NAMALWA (cell line): Measurements from ENCODE around the gene ZNF618.

Experiments
- DNase-seq: peaks from one replicate; pipeline ENCODE4 v3.0.0-alpha.2; 2015; ENCODE audit warnings: low spot score

ZNF618 gene

GRCh38 chr9:113912816-113913215 is 36.7 kb downstream of the ZNF618 start:
- no peak for DNase-seq

- no peak for DNase-seq
Measured at GRCh38 chr9:113913426-113914195, 37.5 kb downstream of the ZNF618 start.

- DNase-seq = no peak
Measured at GRCh38 chr9:113914517-113914916, 38.4 kb downstream of the ZNF618 start.

GRCh38 chr9:113915817-113916434 is 39.8 kb downstream of the ZNF618 start:
- no peak for DNase-seq

GRCh38 chr9:113916931-113917330 is 40.8 kb downstream of the ZNF618 start:
- DNase-seq = no peak

- no peak for DNase-seq
Measured at GRCh38 chr9:113918697-113919350, 42.7 kb downstream of the ZNF618 start.

- no peak for DNase-seq
Measured at GRCh38 chr9:113919382-113919781, 43.3 kb downstream of the ZNF618 start.

GRCh38 chr9:113919871-113920270 is 43.8 kb downstream of the ZNF618 start:
- no peak for DNase-seq

- no peak for DNase-seq
Measured at GRCh38 chr9:113920872-113921271, 44.8 kb downstream of the ZNF618 start.

- DNase-seq = no peak
Measured at GRCh38 chr9:113921396-113921925, 45.4 kb downstream of the ZNF618 start.

GRCh38 chr9:113922160-113922559 is 46.1 kb downstream of the ZNF618 start:
- no peak for DNase-seq

- no peak for DNase-seq
Measured at GRCh38 chr9:113926211-113926610, 50.1 kb downstream of the ZNF618 start.

- no peak for DNase-seq
Measured at GRCh38 chr9:113927277-113927676, 51.2 kb downstream of the ZNF618 start.

GRCh38 chr9:113928269-113928668 is 52.2 kb downstream of the ZNF618 start:
- no peak for DNase-seq

GRCh38 chr9:113929634-113930389 is 53.7 kb downstream of the ZNF618 start:
- DNase-seq = no peak

- no peak for DNase-seq
Measured at GRCh38 chr9:113930390-113930783, 54.3 kb downstream of the ZNF618 start.

- no peak for DNase-seq
Measured at GRCh38 chr9:113931140-113931539, 55.0 kb downstream of the ZNF618 start.

- DNase-seq = no peak
Measured at GRCh38 chr9:113931777-113932176, 55.7 kb downstream of the ZNF618 start.

GRCh38 chr9:113932906-113933584 is 56.9 kb downstream of the ZNF618 start:
- DNase-seq = no peak

GRCh38 chr9:113933671-113934070 is 57.6 kb downstream of the ZNF618 start:
- no peak for DNase-seq

GRCh38 chr9:113934167-113934828 is 58.2 kb downstream of the ZNF618 start:
- no peak for DNase-seq
